ENCODE results near the gene HADHA.

The HADHA gene

DNA sequence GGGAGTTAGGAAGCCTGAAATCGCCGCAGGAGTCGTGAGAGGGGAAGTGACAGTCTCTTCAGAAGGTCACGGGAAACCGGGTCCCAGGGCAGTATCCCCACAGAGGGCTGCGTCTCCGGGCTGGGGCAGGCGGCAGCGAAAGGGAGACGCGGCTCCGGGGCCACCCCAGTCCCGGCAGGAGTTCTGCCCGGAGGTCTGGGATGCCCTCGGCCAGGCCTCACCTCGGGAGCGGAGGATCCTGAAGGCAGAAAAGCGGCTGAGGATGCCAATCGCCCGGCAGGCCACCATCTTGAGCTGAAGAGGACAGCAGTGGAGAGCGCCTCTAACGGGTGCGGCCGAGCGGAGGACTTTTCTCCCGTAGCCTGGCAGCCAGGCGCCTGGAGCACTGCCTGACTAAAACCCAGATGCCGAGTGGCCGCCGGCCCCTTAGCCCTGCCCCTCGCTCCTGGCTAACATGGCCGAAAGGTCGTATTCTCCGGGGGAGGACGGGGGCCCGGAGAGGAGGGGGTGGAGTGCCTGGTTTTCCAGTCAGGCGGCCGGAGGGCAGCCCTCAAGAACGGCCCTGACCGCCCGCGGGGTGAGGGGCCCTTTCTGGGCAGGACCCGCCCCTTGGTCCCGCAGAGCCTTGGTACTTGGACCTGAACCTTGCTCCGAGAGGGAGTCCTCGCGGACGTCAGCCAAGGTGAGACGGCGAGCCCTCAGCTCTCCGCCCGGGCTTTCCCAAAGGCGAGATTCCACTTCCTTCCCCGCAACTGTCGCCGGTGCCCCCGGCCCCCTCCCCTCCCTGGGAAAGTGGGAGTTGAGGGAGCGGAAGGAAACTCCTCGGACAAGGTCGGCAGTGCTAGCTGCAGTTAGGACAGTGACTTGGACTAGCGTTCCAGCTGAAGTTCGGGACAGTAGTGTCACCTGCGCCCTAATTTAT, at the start of gene HADHA, which contains the start of gene HADHB:
Gene HADHA, minus strand, starts transcription at position 324 of the 922 bp plus-strand sequence. Its CDS starts 36 bp downstream, at position 288.
Gene HADHB, plus strand, starts transcription at position 631 of the 922 bp plus-strand sequence. CDS start 9,316 bp downstream, outside the sequence.
- peak within 1 kb of the TSS; percentile 97 for H2AFZ ChIP-seq (ENCODE audit: low read depth)

DNA sequence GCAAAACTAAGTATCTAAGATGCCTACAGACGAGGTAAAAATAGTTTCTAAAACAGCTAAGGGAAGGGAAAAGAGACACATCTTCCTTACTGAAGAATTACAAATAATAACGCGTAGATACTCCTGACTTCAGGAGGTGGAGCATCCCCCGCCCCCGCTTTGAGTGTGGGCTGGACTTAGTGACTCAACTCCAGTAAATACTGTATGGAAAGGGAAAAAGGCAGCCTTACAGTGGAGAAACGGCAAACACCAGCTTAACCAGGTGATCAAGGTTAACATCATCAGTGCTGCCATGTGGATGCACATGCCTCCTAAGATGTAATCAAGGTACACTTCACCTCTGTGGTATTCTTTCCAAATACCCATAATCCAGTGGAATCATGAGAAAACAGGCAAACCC, 48.2 kb upstream of the HADHA start:
- no peak for TF ChIP-seq CTCF (conservative IDR thresholded peaks at IDR 0.05; ENCODE audit: low read depth, low read length)
- no peaks in the 10 kb centered on the region for H3K4me1 ChIP-seq (ENCODE audit: low read depth, poor library complexity, severe bottlenecking)
- no peaks in the 10 kb centered on the region for H3K27me3 ChIP-seq (ENCODE audit: insufficient read depth, low read depth)
- no peaks in the 10 kb centered on the region for H4K20me1 ChIP-seq (ENCODE audit: insufficient read depth)
- H3K9ac ChIP-seq: no peak overlapping the region
- H3K4me2 ChIP-seq: no peak overlapping the region
- no peaks in the 10 kb centered on the region for H3K36me3 ChIP-seq (ENCODE audit: insufficient read depth)
- H2AFZ ChIP-seq (ENCODE audit: low read depth): no peak overlapping the region
- no peaks in the 10 kb centered on the region for H3K79me2 ChIP-seq (ENCODE audit: insufficient read depth, low read depth)
- no peak overlapping the region for H3K4me3 ChIP-seq (IDR thresholded peaks at IDR 0.05; ENCODE audit: insufficient read depth, low read depth, low read length)
- H3K27ac ChIP-seq: no peak overlapping the region

More for the DNA sequence above, at the start of gene HADHA, which contains the start of gene HADHB:
- no peak for TF ChIP-seq CTCF (conservative IDR thresholded peaks at IDR 0.05; ENCODE audit: low read depth, low read length)
- Histone ChIP-seq H3K4me1 (ENCODE audit: low read depth, poor library complexity, severe bottlenecking) (peaks cover 53% of the 10 kb centered on the region), H3K27me3 (ENCODE audit: insufficient read depth, low read depth) (no peaks in the 10 kb centered on the region), H4K20me1 (ENCODE audit: insufficient read depth) (no peaks in the 10 kb centered on the region), H3K4me2 (peak within 1 kb of the TSS; percentile 61), H3K79me2 (ENCODE audit: insufficient read depth, low read depth) (peaks cover 94% of the 10 kb centered on the region), H3K9ac (peak within 1 kb of the TSS; percentile 89), H3K4me3 (IDR thresholded peaks at IDR 0.05; ENCODE audit: insufficient read depth, low read depth, low read length) (peak within 1 kb of the TSS; percentile 96), H3K27ac (peak within 1 kb of the TSS; percentile 94), H3K36me3 (ENCODE audit: insufficient read depth) (no peaks in the 10 kb centered on the region)

DNA sequence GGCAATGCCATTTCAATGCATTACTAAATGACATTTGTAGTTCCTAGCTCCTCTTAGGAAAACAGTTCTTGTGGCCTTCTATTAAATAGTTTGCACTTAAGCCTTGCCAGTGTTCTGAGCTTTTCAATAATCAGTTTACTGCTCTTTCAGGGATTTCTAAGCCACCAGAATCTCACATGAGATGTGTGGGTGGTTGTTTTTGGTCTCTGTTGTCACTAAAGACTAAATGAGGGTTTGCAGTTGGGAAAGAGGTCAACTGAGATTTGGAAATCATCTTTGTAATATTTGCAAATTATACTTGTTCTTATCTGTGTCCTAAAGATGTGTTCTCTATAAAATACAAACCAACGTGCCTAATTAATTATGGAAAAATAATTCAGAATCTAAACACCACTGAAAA, 45.6 kb upstream of the HADHA start:
- H3K79me2 ChIP-seq (ENCODE audit: insufficient read depth, low read depth): no peaks in the 10 kb centered on the region
- no peak for TF ChIP-seq CTCF (conservative IDR thresholded peaks at IDR 0.05; ENCODE audit: low read depth, low read length)
- H3K4me1 ChIP-seq (ENCODE audit: low read depth, poor library complexity, severe bottlenecking): no peaks in the 10 kb centered on the region
- H3K4me2 ChIP-seq: no peak overlapping the region
- no peak overlapping the region for H2AFZ ChIP-seq (ENCODE audit: low read depth)
- H4K20me1 ChIP-seq (ENCODE audit: insufficient read depth): no peaks in the 10 kb centered on the region
- no peak overlapping the region for H3K4me3 ChIP-seq (IDR thresholded peaks at IDR 0.05; ENCODE audit: insufficient read depth, low read depth, low read length)
- H3K27me3 ChIP-seq (ENCODE audit: insufficient read depth, low read depth): no peaks in the 10 kb centered on the region
- H3K36me3 ChIP-seq (ENCODE audit: insufficient read depth): no peaks in the 10 kb centered on the region
- H3K9ac ChIP-seq: no peak overlapping the region
- H3K27ac ChIP-seq: no peak overlapping the region

DNA sequence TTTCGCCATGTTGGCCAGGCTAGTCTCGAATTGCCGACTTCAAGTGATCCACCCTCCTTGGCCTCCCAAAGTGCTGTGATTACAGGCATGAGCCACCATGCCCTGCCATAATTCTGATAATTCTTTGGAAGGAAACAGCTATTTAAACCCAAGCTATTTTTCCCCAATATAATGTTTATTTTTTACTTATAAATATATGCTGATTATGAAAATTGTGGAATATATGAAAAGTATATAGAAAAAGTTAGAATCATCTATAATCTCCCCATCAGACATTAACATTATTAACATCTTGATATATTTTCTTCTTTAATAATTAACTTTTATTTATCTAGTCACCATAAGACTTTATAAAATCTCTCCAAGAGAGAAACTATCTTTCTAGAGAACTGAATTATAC, 41.5 kb upstream of the HADHA start:
- Histone ChIP-seq H3K4me3 (IDR thresholded peaks at IDR 0.05; ENCODE audit: insufficient read depth, low read depth, low read length) (no peak overlapping the region), H3K9ac (no peak overlapping the region), H3K4me2 (no peak overlapping the region), H3K27ac (no peak overlapping the region), H4K20me1 (ENCODE audit: insufficient read depth) (no peaks in the 10 kb centered on the region), H3K4me1 (ENCODE audit: low read depth, poor library complexity, severe bottlenecking) (no peaks in the 10 kb centered on the region), H3K79me2 (ENCODE audit: insufficient read depth, low read depth) (no peaks in the 10 kb centered on the region), H3K36me3 (ENCODE audit: insufficient read depth) (no peaks in the 10 kb centered on the region), H3K27me3 (ENCODE audit: insufficient read depth, low read depth) (no peaks in the 10 kb centered on the region), H2AFZ (ENCODE audit: low read depth) (no peak overlapping the region)
- no peak for TF ChIP-seq CTCF (conservative IDR thresholded peaks at IDR 0.05; ENCODE audit: low read depth, low read length)
